A673 (cell line): Measurements from ENCODE around the gene MAPK4.

ENCODE experiments used
- CTCF ChIP-seq: fragments of 300-800, 200-600 bp; sonication (generic); conservative IDR thresholded peaks from 2 replicates; pipeline ENCODE4 v1.5.1; 2017; ENCODE audit warnings: low read depth, mild to moderate bottlenecking, antibody characterized with exemption, low read length, moderate library complexity, mixed read lengths
- EZH2 ChIP-seq: fragments of 200-600 bp; sonication (generic); IDR thresholded peaks from 2 replicates; pipeline ENCODE4 v1.6.1; 2017; ENCODE audit warnings: borderline replicate concordance, low read depth, mild to moderate bottlenecking, mixed read lengths, antibody characterized with exemption, low read length; ENCODE audit not compliant: poor library complexity, severe bottlenecking

- TF ChIP-seq CTCF (no peak), EZH2 (no peak)
Measured at GRCh38 chr18:50647237-50647636, 87.3 kb downstream of the MAPK4 start.
